Measurements from ENCODE around the gene LY6G5B. TPM values are rescaled to one million over a fixed set of nuclear protein-coding genes. Genes with fewer than 3 reads are reported as not detected.

Gene LY6G5B
- total RNA-seq = 3.4 TPM

GRCh38 chr6:31669676-31670075 lies at the start of gene LY6G5B:
LY6G5B (plus strand) TSS chr6:31669976; CDS start chr6:31670951, 975 bp downstream.
- DNase-seq = no peak

GRCh38 chr6:31620586-31621319 lies 49.0 kb upstream of the LY6G5B start, which contains the start of gene PRRC2A:
PRRC2A (plus strand) TSS chr6:31620715; CDS start chr6:31622790, 2,075 bp downstream.
- DNase-seq = no peak

- DNase-seq = no peak
Measured at GRCh38 chr6:31621320-31621939, 48.3 kb upstream of the LY6G5B start.

GRCh38 chr6:31621991-31622390 lies 47.8 kb upstream of the LY6G5B start:
- DNase-seq = no peak

- no peak for DNase-seq
Measured at GRCh38 chr6:31622684-31623091, 47.1 kb upstream of the LY6G5B start.

- DNase-seq = no peak
Measured at GRCh38 chr6:31624070-31624469, 45.7 kb upstream of the LY6G5B start.

GRCh38 chr6:31626952-31627351 lies 42.8 kb upstream of the LY6G5B start:
- DNase-seq = no peak

GRCh38 chr6:31627690-31628287 lies 42.0 kb upstream of the LY6G5B start:
- DNase-seq = no peak

GRCh38 chr6:31629014-31629413 lies 40.8 kb upstream of the LY6G5B start:
- no peak for DNase-seq

GRCh38 chr6:31630177-31630934 lies 39.4 kb upstream of the LY6G5B start:
- DNase-seq = no peak

- DNase-seq = no peak
Measured at GRCh38 chr6:31631209-31631608, 38.6 kb upstream of the LY6G5B start.

- no peak for DNase-seq
Measured at GRCh38 chr6:31631681-31632278, 38.0 kb upstream of the LY6G5B start.

- DNase-seq = no peak
Measured at GRCh38 chr6:31632279-31632946, 37.4 kb upstream of the LY6G5B start.

- no peak for DNase-seq
Measured at GRCh38 chr6:31633447-31633846, 36.3 kb upstream of the LY6G5B start.

GRCh38 chr6:31634131-31634530 lies 35.6 kb upstream of the LY6G5B start:
- DNase-seq = no peak

- DNase-seq = no peak
Measured at GRCh38 chr6:31634969-31635575, 34.7 kb upstream of the LY6G5B start.

- no peak for DNase-seq
Measured at GRCh38 chr6:31636698-31637596, 32.8 kb upstream of the LY6G5B start.

- DNase-seq = no peak
Measured at GRCh38 chr6:31639043-31639442, 30.7 kb upstream of the LY6G5B start.

- no peak for DNase-seq
Measured at GRCh38 chr6:31639449-31639861, 30.3 kb upstream of the LY6G5B start.

- no peak for DNase-seq
Measured at GRCh38 chr6:31640612-31641011, 29.2 kb upstream of the LY6G5B start.
